HG03280 (cell line): ENCODE data around the gene IL6R.

Experiments
- ATAC-seq: cut with Tn5 transposase; IDR thresholded peaks from one replicate; pipeline ENCODE4 v1.9.1; 2021; ENCODE audit warnings: mild to moderate bottlenecking, moderate library complexity; ENCODE audit not compliant: unreplicated experiment

Gene IL6R

DNA sequence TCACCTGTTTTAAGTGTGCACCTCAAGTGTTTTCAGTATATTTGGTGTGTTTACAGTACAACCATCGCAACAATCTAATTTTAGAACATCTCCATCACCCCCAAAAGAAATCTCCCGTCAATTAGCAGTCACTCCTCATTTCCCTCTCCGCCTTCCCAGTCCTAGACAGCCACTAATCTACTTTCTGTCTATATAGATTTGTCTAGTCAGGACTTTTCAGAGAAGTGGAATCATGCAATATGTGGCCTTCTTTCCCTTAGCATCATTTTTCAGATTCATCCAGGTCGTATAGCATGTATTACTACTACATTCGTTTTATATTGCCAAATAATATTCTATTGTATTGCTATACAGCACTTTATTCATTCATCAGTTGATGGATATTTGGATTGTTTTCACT is 98.8 kb downstream of the IL6R start:
- ATAC-seq = no peak

DNA sequence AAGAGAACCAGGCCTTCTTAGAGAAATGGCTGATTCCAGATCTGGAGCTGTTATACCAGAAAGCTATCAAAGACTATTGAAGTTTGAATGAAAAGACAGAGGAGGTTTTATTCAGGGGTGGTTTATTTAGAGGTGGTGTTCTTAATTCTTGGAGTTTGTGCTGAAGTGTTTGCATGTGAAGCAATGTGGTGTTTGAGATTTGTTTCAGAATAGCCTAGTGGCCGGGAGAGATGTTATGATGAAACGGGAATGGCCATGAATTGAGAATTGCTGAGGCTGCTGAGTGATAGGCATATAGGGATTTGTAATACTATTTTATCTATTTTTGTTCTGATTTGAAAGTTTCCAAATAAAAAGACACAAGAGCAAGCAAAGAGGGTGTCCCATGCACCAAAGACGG is 107.6 kb downstream of the IL6R start:
- ATAC-seq = no peak

DNA sequence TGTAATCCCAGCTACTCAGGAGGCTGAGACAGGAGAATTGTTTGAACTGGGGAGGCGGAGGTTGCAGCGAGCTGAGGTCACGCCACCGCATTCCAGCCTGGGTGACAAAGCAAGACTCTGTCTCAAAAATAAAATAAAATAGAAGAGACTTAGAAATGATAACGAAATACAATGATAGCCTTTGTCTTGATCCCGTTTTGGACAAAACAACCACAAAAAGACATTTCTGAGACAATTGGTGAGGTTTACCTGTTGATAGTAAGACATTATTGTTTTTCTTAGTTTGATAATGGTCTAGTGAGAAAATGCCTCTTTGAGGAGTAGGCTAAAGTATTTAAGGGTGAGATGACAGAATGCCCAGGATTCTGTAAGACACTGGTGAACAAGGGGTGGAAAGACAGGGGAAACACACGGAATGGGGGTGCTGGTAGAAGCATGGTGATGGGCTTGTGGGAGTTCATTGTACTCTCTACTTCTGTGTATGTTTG is 109.0 kb downstream of the IL6R start:
- no peak for ATAC-seq

DNA sequence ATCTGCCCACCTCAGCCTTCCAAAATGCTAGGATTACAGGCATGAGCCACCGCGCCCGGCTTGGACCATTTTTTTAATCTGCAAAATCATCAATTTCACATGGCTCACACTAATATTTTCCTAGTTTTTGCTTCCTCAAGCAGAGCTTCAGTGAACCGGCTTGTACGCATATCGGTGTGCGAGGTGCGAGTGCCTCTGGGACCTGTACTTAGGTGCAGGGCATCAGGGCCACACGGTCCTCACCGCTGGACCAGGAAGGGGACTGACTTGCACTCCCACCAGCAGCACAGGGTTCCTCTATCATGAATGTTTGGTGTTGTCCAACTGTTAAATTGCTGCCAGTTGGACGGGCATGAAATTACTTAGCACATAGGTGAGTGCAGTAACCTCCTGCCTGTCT is 112.5 kb downstream of the IL6R start:
- ATAC-seq = no peak
